ENCODE measurements around the gene MYL7.

MYL7 gene

DNA sequence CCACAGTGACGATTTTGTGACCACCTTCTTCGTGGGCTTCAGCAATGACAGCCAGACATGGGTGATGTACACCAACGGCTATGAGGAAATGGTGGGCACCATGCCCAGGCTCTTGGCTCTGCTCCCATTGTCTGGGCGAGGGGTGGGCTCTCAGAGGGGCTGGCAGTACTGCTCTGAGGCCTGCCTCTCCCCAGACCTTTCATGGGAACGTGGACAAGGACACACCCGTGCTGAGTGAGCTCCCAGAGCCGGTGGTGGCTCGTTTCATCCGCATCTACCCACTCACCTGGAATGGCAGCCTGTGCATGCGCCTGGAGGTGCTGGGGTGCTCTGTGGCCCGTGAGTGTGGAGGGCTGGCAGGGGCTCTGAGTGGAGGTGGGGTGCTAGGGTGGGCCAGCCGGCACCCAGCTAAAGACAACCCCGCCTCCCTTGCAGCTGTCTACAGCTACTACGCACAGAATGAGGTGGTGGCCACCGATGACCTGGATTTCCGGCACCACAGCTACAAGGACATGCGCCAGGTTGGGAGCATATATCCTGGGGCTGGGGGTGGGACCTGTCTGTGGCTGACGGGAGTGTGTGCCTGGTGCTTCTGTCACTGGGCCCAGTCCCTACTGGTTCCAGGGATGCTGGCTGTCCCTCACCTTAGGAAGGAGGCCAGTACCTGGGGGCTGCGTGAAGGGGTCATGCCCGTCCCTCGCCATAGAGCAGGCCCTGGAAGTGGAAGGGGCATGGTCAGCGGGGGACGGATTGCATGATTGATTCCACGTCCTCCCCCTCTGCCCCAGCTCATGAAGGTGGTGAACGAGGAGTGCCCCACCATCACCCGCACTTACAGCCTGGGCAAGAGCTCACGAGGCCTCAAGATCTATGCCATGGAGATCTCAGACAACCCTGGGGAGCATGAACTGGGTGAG is 30.2 kb downstream of the MYL7 start:
- DNase-seq = no peak

DNA sequence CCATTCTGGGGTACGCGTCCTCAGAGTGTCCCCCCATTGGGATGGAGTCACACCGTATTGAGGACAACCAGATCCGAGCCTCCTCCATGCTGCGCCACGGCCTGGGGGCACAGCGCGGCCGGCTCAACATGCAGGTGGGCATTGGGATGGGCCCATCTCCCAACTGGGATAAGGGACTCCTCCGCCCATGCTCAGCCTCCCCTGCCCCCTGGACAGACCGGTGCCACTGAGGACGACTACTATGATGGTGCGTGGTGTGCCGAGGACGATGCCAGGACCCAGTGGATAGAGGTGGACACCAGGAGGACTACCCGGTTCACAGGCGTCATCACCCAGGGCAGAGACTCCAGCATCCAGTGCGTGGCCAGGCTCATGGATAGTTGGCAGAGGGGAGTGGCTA is 31.1 kb downstream of the MYL7 start:
- no peak for DNase-seq

DNA sequence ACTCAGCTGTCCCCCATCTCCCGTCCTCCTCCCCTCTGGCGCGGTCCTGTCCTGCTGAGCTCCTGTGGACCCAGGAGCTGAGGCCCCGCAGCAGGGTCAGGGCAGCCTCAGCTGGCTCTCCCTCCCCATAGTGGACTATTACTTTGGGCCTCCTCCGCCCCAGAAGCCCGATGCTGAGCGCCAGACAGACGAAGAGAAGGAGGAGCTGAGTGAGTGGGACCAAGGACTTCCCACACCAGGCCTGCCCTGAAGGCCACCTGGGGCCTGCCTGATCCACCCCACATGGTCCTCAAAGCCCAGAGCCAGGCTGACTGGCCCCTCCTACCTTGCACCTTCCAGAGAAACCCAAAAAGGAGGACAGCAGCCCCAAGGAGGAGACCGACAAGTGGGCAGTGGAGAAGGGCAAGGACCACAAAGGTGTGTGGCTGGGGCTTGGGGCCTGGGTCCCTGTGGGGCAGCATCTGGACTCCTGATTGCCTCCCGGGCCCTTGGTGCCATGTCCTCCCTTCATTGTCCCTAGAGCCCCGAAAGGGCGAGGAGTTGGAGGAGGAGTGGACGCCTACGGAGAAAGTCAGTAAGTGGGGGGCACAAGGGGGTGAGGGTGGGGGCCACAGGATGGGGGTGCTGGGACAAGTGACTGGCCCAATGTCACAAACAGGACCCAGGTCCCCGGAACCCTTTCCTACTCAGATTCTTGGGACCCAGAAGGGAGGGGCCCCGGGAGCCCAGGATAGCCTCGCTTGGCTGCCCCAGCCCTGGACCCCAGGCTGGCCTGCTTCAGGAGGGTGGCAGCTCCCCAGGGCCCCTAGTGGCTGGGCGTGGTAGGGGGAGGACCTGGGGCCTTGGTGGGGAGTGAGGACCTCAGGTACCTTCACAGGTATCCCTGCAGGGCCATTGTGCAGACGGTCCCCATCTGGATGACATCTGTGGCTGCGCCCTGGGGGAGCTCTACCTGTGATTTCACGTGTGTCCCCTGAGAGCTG is 32.1 kb downstream of the MYL7 start:
- no peak for DNase-seq

DNA sequence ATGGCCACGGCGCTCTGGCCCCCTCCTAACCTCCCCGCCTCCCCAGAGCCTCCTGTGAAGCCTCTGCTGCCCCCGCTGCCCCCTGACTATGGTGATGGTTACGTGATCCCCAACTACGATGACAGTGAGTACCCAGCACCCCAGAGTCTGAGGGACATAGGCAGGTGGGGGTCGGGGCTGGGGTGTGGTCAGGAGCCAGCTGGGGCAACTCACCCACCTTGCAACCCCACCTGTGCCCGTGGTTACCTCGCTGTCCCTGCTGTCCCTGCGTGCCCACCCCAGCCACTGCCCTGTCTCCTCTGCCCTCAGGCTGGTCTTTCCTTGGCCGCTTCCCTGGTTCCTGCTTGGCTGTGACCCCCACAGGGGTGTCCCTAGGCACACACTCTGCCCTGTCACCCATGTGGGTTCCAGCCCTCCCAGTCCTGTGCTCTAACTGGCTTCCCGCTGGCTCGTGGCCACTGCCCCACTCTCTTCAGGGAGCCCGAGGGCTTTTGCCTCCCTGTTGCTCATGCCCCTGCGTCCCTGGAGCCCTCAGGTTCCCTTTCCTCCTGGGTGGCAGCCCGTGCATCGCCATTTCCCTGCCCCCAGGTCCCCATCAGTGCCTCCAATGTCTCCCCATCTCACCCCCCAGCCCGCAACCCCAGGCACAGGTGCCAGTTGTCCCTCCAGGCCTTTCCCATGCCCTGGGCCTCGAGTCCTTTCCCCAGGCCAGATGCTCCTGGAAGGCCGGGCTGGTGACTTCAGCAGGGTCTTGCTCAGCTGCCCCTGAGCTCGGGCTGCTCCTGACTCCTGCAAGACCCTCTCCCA is 33.0 kb downstream of the MYL7 start:
- no peak for DNase-seq

DNA sequence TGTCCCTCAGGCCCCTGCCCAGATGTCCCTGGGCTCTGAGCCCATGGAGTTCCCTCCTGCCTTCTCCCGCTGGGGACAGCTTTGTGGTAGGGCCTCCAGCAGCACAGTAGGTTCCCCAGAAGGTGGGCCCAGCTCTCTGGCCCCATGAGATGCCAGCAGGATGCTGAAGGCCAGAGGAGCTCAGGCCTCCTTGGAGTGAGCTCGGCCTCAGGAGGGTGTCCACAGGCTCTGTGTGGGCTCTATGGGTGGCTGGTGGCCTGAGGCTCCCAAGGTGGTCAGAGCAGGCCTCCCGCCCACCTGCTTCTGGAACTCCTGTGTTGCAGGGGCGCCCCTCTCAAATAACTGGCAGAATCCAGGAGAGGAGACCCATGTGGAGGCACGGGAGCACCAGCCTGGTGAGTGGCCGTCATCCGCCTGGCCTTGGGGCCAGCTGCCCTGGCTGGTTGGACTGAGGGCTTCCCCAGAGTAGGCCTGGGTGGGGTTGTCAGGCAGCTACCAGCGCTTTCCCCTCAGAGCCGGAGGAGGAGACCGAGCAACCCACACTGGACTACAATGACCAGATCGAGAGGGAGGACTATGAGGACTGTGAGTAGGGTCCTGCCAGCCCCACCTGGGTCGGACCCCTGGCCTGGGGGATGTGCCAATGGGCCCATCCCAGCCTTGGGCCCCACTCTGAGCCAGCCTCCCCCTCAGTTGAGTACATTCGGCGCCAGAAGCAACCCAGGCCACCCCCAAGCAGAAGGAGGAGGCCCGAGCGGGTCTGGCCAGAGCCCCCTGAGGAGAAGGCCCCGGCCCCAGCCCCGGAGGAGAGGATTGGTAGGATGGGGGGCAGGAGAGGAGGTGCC is 33.8 kb downstream of the MYL7 start:
- no peak for DNase-seq

DNA sequence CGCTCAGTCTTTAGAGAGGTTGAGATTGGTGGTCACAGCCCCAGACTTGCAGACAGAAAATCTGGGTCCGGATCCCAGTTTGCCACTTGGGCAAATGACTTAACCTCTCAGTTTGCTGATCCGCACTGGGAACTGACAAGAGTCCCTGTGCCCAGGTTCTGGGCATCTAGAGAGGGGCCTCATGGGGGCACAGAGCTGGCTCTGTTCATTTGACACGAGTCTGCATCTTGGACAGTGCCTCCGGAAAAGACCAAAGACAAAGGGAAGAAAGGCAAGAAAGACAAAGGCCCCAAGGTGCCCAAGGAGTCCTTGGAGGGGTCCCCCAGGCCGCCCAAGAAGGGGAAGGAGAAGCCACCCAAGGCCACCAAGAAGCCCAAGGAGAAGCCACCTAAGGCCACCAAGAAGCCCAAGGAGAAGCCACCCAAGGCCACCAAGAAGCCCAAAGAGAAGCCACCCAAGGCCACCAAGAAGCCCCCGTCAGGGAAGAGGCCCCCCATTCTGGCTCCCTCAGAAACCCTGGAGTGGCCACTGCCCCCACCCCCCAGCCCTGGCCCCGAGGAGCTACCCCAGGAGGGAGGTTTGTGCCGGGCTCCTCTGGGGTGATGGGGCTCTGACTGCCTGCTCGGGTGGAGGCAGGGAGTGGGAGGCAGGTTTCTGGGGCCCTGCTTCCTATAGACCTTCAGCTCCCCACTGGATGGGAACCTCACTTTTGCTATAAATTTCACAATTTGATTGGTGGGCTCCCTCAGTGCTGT is 34.6 kb downstream of the MYL7 start:
- no peak for DNase-seq

DNA sequence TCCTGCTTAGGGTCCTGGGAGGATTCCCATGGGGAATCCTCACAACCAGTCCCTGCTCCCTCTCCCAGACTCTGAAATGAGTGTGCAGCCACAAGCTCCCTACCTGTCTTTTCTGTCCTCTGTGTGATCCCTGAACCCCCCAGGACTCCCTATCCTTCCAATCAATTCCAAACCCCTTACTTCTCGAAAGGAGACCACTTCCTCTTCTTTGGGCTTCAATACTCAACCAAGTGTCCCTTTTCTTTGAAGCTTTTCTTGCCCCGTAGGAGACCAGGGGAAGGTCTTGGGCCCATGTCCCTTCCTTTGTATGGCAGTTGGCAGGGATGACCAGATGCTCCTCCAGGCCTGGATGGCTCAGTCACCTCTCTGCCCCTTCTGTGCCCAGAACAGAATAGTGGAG is 35.3 kb downstream of the MYL7 start:
- DNase-seq = peak; percentile 29

DNA sequence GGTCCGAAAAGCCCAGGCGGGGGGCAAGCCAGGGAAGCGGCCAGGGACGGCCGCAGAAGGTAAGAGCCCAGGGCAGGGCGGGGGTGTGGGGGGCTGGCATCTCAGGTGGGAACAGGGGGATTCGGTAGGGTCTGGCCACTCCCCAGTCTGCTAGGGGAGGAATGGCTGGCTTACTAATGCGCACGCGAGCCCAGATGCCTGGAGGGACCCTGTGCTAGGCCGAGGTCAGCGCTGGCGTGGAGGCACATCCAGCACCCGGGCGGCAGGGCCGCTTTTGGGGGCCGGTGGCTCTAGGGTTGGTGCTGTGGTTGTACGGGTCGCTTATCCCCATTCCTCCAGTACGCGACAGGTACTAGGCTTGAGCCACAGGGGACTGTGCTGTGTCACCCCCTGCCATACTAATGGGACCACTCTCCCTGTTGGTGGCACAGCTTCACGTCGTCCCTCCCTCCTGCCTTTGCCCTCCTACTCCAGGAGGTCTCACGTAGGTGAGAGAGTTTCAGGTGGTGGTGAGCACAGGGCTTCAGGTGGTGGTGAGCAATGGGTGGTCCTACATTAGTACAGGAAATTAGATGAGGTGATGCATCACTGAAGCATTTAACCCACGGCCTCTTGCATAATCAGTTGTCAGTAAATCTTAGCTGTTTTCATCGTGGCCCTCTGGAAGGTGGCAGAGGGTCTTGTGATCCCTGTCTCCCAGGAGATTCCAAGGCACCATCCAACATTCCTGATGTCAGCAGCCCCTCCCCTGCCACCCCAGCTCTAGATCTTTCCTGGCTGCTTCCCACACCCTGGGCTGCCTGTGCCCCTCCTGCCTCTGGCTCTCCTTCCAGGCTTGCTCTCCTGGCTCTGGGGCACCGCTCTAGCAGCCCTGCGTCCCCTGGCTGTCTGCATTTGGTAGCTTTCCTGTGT is 36.0 kb downstream of the MYL7 start:
- no peak for DNase-seq

DNA sequence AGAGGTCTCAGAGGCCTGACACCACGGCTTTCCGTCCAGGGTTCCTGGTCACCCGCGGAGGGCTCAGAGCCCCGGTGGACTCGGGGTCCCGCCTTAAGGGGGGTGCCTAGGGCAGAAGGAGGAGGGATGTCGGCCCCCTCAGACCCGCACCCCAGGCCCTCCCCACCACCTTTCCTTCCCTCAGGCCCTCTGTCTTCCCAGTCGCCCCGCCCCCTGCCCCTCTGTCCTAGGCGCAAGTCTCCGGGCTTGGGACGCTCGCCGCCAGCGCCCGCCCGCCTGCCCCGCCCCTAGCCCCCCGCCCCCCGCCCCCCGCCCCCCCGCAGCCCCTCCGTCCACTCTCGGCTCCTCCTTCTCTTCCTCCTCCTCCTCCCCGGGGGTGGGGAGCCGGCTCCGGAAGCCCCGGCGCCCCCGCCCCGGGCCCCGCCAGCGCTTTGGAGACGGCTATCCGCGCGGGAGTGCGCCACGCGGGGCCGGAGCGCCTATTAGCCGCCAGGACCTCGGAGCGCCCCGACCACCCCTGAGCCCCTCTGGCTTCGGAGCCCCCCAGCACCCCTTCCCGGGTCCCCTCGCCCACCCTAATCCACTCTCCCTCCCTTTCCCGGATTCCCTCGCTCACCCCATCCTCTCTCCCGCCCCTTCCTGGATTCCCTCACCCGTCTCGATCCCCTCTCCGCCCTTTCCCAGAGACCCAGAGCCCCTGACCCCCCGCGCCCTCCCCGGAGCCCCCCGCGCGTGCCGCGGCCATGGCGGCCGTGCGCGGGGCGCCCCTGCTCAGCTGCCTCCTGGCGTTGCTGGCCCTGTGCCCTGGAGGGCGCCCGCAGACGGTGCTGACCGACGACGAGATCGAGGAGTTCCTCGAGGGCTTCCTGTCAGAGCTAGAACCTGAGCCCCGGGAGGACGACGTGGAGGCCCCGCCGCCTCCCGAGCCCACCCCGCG is 36.9 kb downstream of the MYL7 start, which contains the start of gene AEBP1:
Gene AEBP1, plus strand, starts transcription at position 423 of the 937 bp plus-strand sequence. Its CDS starts 321 bp downstream, at position 744.
- no peak for DNase-seq

DNA sequence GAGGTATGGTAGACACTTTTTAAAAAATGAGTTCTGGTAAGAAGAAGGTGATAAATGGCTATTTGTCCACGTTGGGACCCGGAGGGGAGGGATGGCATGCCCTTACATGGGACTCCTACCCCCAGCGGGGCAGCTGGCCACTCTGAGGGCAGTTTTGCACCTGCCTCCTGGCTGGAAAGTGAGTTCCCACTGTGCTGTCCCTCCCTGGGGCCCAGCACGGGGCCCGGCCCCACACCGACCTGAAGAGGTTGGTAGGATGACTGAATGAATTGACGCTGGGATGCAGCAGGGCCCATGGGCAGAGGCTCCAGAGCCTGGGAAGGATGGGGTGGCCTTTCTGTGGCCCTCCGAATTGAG is 37.6 kb downstream of the MYL7 start:
- DNase-seq = no peak

DNA sequence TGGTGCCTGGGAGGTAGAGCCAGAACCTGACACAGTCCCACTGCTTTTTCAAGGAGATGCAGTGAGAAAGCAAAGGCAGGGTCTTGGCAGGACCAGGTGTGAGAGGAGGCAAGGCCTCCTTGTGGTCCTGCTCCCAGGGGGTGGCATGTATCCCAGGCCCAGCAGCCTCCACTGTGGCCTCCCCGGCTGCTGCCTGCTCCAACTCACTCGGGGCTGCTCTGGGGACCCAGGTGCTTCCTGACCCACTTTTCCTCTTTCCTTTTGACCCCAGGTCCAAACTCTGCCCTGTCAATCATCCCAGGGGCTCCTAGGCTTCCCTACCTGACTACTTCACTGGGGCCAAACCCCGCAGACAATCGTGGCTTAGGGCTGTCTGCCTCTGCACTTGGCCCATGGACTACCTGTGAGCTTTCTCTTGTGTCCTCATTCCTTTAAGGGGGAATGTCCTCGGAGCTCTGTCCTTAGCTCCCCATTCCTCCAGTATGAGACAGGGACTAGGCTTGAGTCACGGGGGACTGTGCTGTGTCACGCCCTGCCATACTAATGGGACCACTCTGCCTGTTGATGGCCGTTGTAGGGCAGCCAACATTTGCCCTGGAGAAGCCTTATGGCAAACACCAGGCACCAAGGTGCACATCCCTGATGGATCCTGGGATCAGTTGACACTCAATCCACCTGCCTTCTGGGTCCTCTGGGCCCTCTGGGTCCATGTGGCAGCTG is 38.1 kb downstream of the MYL7 start:
- DNase-seq = no peak

DNA sequence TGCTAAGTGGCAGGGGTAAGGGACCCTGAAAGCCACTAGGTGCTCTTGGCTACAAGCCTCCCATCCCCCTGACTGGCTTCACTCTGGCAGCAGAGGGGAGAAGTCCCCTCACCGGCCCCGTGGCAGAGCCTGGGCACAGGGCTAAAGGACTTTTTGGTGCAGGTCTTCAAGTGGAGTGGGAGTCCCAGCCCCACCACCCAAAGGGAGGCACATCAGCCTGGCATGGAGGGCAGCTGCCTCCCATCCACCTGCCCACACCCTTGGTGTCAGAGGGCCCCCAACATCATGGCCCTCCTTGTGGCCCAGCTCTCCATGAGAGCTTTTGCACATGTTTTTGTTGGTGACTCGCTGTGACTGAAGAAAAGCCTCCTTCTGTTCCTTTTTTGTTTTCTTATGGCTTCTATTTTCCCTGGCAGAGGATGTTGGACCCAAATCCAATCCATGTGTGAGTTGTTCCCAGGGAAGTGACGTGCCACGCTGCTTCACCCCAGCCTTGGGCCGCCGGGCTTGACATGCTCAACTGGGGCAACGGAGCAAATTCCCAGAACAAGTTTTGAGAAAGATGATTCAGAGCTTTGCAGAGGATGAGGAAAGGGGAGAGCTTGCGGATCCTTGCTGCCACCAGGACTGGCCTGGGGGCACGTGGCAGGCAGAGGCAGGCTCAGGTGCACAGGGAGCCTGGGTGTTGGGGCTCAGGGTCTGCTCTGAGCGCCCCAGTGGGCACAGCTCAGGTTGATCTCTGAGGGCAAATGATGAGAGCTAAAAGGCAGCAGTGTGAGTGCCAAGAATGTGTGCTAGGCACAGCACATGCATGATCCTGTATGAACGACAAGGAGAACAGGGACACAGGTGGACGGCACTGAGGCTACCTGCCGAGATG is 38.9 kb downstream of the MYL7 start:
- no peak for DNase-seq

DNA sequence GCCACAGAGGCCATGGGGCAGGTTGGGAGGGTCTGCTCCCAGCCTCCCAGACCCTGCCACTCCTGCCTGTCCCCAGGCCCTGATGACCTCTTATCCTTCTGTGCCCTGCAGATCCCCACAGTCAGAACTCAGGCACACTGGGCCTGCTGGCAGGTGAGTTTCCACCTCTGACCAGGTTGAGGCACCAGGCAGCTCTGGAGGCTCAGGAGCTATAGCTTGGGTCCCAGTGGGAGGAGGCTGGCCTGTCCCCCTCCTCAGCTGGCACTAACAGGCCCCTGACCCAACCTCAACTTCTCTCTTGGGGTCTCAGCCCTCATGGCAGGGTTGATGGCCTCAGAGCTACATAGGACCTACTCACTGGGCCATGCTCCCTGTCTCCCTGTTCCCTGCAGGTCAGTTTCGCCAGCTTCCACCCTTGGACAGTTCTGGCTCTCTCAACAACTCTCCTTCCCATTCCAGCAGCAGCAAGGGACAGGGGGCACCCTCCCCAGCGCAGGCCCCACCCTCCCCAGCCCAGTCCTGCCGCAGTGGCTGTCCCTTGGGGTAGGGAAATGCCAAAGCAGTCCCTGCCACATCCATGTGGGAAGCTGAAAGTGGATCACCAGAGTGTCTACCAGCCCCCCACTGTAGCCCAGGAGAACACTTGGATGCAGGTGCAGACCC is 39.7 kb downstream of the MYL7 start:
- DNase-seq = no peak

DNA sequence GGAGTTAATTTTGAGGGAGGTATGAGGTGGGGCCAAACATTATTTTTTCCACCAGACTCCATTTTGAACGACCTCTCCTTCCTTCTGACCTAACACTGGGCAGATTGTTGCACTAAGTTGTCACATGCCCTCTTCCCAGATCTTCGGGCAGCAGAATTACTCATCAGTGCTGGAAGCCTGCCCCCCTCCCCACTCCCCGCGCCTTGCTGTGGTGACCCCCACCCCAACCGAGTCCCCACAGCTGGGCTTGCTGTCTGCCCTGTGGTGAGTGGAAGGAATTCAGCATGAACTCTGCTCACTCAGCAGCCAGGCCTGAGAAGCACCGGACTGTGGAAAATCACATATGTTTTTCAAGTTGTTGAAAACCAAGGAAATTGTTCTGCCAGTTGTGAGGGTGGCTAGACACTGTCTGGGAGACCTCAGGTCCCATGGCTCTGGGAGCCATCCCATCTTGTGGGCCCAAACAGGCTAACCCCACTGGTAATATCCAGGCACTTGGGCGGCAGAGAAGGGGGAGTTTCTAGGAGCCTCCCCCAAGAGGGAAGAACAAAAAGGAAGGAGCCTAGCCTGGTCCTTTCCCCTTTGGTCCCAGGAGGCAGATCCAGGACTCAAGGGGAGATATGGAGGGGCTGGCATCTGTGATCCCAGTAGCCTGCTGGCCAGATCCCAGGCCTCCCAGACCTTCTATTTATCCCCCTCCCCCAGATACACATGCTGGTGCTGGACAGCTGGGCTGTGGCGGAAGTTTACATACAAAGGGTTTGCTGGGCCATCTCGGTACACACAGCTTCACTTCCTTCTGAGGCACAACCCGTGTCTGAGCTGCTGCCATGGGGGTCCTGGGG is 40.5 kb downstream of the MYL7 start:
- DNase-seq = peak; percentile 10

DNA sequence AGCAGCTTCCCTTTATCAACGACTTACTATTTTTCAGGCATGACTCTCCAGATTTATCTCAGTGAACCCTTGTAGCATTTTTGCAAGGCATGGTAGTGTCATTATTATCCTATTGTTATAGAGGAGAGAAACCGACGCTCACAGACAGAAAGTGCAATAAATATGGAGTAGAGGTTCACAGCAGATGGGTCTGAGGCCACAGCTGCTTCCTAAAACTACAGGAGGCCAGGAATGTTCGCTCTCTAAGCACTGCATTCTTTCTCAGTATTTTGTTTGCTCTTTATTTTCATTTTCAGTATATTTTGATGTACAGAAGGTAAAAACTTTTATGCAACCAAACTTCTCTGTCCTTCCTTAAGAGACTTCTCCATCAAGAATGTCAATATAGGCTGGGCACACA is 41.5 kb downstream of the MYL7 start:
- DNase-seq = peak; percentile 2

All from MV-4-11 (cell line).